Heart left ventricle (tissue), 16 donors: Measurements from ENCODE around the gene CLEC1B. TPM values are rescaled to one million over a fixed set of nuclear protein-coding genes. Genes with fewer than 3 reads are reported as not detected.

Source experiments
- ATAC-seq, 4 donors: fragments of 200-7000 bp; cut with Tn5 transposase; one replicate each; pipeline ENCODE4 v1.9.1; 2020 to 2022; ENCODE audit warnings: moderate library complexity in 4 of 4, mild to moderate bottlenecking in 3 of 4, moderate number of reproducible peaks in 1 of 4
- DNase-seq, 5 donors: peaks; one replicate each; pipeline ENCODE4 v3.0.0-alpha.2; 2020
- H3K27ac ChIP-seq, 12 donors: fragments of 200-600 bp; sonication (generic) in 4 of 12; one replicate each; pipeline versions ENCODE4 v1.5.0 to v1.8.0; 2016 to 2022; ENCODE audit warnings: mild to moderate bottlenecking in 2 of 12
- H3K27me3 ChIP-seq, 9 donors: fragments of 200-600 bp; sonication (generic) in 2 of 9; one replicate each; pipeline versions ENCODE4 v1.5.1 to v1.8.0; 2016 to 2022; ENCODE audit warnings: mild to moderate bottlenecking in 3 of 9
- H3K36me3 ChIP-seq, 9 donors: fragments of 200-600 bp; sonication (generic) in 2 of 9; one replicate each; pipeline versions ENCODE4 v1.5.0 to v1.8.0; 2018 to 2022; ENCODE audit warnings: mild to moderate bottlenecking in 2 of 9
- H3K4me1 ChIP-seq, 12 donors: fragments of 200-600 bp; sonication (generic) in 4 of 12; one replicate each; pipeline versions ENCODE4 v1.5.0 to v1.8.0; 2016 to 2022; ENCODE audit warnings: mild to moderate bottlenecking in 3 of 12
- H3K4me3 ChIP-seq, 12 donors: fragments of 200-600 bp; sonication (generic) in 4 of 12; one replicate each; pipeline versions ENCODE4 v1.5.0 to v1.8.0; 2017 to 2022; ENCODE audit warnings: mild to moderate bottlenecking in 9 of 12, moderate library complexity in 4 of 12
- H3K9me3 ChIP-seq, 12 donors: fragments of 200-600 bp; sonication (generic) in 4 of 12; one replicate each; pipeline versions ENCODE4 v1.5.0 to v1.8.0; 2016 to 2022; ENCODE audit warnings: mild to moderate bottlenecking in 1 of 12
- POLR2A ChIP-seq, 2 donors: fragments of 450-650 bp; IDR thresholded peaks; one replicate each; pipeline ENCODE4 v1.6.1; 2017; ENCODE audit warnings: antibody characterized with exemption in 2 of 2, mild to moderate bottlenecking in 2 of 2, moderate library complexity in 2 of 2
- WGBS, 4 donors: extraction: QIAGEN DNeasy Blood & Tissue Kit in 2 of 4; methylation state at CpG; one replicate each; pipeline versions ENCODE4 v1.1.5 to v1.1.7; 2013 to 2018; 5-methylcytosine and 5-hydroxymethylcytosine counted together
- intact Hi-C, 10 donors: fragments of 100-400 bp; cut with DNase I; formaldehyde crosslinking; loops; one replicate each; pipeline versions ENCODE4 v1.11.1 to v1.14.2; 2022
- polyA plus RNA-seq, 2 donors: library from polyadenylated mRNA; stranded (reverse); fragments of 200-250 nt; gene quantifications; one replicate each; pipeline ENCODE4 v1.2.3, GENCODE V29; 2013
- total RNA-seq, 9 donors: library from RNA; depleted of rRNA in 2 of 9; stranded (reverse); fragments of >200 nt in 2 of 9; fragmentation: NEBNext Ultra II Directional in 3 of 9; extraction: Animal tissue kit (Norgen Biotek cat#: 25700) in 3 of 9; gene quantifications; one replicate each; pipeline versions ENCODE4 v1.1.0 to v1.2.4, GENCODE V29; 2016 to 2023
- TF ChIP-seq, protein P1 (sequence below), 12 donors: fragments of 200-600 bp; sonication (generic) in 4 of 12; IDR thresholded peaks; one replicate each; pipeline versions ENCODE4 v1.5.0 to v1.8.0; 2018 to 2022; ENCODE audit warnings: antibody characterized with exemption in 12 of 12, mild to moderate bottlenecking in 5 of 12
- donor health status: ischemic (EF 13 %, LVEDD 7.1; RV severe dilation, severe dysfunction).
- donor health status: healthy with polysubstance abuse.
- donor health status: DM: no; HTN: yes; CAD: no.
- donor health status: DM: no; HTN: no; CAD: no.
- donor health status: ischemic (EF 25% LVEDD 6.9; RV normal size, moderate dysfunction).
- donor health status: ischemic (EF 25% LVEDD 5.7; RV mildly dilated, moderate dysfunction).
- donor health status: healthy.
- donor health status: DM: yes; HTN: yes; CAD: no.
- donor health status: ischemic (EF 35%, LVEDD 5.7; RV mildly dilated, moderate dysfunction).
- donor health status: nonischemic (EF 11% LVEDD 7.7; RV severe dilation, severe dysfunction).
- donor health status: DM: yes; HTN: yes; CAD: no.
- donor health status: PGD.
- donor health status: ischemic (EF 29% LVEDD 5.4; RV normal size, mild dysfunction).
- donor health status: nonischemic (EF 23%, LVEDD 6.1; RV moderate dilation, normal function).

CLEC1B gene
- total and polyA plus RNA-seq, 11 donors = not detected

DNA sequence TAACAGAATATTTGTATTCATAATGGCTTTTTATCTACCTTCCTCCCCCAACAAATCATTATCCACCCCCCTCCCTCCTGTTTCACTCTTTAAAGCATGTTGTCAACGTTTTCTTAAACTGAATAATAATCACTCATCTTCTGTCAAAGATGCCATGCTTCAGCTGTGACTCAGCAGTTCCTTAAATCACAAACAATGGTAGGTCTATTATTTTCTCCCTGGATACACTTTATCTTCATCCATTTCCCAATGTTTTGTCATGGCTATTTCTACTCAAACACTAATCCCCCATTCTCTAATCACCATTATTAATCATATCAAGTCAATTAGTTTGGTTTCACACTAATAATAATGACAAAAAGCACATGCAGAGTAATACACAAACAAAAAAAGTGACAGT is 18.0 kb upstream of the CLEC1B start:
- DNase-seq = no peak
- Histone ChIP-seq H3K27me3 (no peaks in the 10 kb centered on the region), H3K36me3 (no peaks in the 10 kb centered on the region), H3K4me3 (no peak overlapping the region), H3K4me1 (peaks cover 0 to 10% (median 0%) of the 10 kb centered on the region in 12 donors), H3K9me3 (no peaks in the 10 kb centered on the region), H3K27ac (no peak overlapping the region)
- no peak for TF ChIP-seq POLR2A (IDR thresholded peaks at IDR 0.05)
- TF ChIP-seq, protein P1, sequence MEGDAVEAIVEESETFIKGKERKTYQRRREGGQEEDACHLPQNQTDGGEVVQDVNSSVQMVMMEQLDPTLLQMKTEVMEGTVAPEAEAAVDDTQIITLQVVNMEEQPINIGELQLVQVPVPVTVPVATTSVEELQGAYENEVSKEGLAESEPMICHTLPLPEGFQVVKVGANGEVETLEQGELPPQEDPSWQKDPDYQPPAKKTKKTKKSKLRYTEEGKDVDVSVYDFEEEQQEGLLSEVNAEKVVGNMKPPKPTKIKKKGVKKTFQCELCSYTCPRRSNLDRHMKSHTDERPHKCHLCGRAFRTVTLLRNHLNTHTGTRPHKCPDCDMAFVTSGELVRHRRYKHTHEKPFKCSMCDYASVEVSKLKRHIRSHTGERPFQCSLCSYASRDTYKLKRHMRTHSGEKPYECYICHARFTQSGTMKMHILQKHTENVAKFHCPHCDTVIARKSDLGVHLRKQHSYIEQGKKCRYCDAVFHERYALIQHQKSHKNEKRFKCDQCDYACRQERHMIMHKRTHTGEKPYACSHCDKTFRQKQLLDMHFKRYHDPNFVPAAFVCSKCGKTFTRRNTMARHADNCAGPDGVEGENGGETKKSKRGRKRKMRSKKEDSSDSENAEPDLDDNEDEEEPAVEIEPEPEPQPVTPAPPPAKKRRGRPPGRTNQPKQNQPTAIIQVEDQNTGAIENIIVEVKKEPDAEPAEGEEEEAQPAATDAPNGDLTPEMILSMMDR (IDR thresholded peaks at IDR 0.05) = no peak
- no peak for ATAC-seq
- intact Hi-C loops = no loop called here
- 6 to 9% (median 7%) methylated on average over 1 of the region's 1 CpG for WGBS, 4 donors

DNA sequence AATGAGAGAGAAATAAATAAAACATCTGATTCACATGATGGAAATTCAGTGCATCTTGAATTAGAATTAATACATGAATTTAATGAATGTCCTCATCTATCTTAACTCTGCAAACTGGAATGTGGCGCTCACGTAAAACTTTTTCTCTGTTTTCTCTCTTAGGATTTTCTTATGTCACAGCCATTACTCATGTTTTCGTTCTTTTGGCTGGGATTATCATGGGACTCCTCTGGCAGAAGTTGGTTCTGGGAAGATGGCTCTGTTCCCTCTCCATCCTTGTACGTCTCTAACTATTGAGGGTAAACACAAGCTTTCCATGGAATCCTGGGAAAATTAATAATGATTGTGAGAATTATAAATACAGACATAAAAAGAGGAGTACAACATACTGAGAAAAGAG is 16.5 kb upstream of the CLEC1B start:
- no peak for ATAC-seq
- intact Hi-C loops = no loop called here
- DNase-seq = no peak
- TF ChIP-seq, protein P1 (IDR thresholded peaks at IDR 0.05) = no peak
- no peak for TF ChIP-seq POLR2A (IDR thresholded peaks at IDR 0.05)
- Histone ChIP-seq H3K27ac (no peak overlapping the region), H3K4me3 (no peak overlapping the region), H3K4me1 (peaks cover 0 to 10% (median 0%) of the 10 kb centered on the region in 12 donors), H3K36me3 (no peaks in the 10 kb centered on the region), H3K27me3 (no peaks in the 10 kb centered on the region), H3K9me3 (no peaks in the 10 kb centered on the region)
- 78 to 87% (median 81%) methylated on average over 4 of the region's 4 CpGs for WGBS, 4 donors

DNA sequence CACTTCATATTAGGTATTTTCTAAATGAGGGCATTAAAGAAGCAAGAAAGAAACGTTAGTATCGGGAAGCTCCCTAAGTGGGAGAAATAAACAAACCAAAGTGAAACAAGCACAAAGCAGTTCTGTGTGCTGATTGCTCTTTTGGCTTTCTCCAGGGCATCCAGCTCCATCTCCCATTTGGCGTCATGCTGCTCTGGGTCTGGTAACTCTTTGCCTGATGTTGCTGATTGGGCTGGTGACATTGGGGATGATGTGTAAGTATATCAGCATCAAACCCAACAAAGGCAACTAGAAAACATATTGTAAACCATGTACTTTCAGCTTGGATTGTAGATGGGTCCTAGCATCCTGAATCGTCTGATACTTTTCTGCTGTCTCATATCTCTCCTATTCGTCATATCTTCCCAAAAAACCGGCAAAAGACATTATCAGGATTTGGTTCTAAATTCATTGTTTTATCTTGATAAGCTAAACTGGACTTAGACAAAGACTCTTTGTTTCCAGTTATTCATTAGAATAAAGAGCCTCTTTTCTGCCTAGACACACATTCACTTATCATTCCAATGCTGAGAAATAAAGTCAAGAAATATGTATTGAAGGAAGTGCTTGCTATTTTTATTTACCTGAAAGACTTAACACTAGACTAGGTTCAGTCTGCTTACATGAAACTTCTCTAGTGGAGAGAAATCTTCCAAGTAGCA is 13.9 kb upstream of the CLEC1B start:
- peaks cover 0 to 4% (median 0%) of the 10 kb centered on the region in 12 donors for H3K4me1 ChIP-seq
- intact Hi-C loops = loop anchor here in 1 of 10 donors (5.0 kb wide), 1 partner anchor 130 kb away; no protein-coding TSS in a partner anchor
- WGBS, 4 donors = 69 to 79% (median 74%) methylated on average over 6 of the region's 6 CpGs
- ATAC-seq (no peak), DNase-seq (no peak)
- peaks cover 0 to 6% (median 0%) of the 10 kb centered on the region in 9 donors for H3K27me3 ChIP-seq
- H3K4me3 ChIP-seq = no peak overlapping the region
- no peaks in the 10 kb centered on the region for H3K36me3 ChIP-seq
- H3K9me3 ChIP-seq = no peaks in the 10 kb centered on the region
- TF ChIP-seq, protein P1 (IDR thresholded peaks at IDR 0.05) = no peak
- TF ChIP-seq POLR2A (IDR thresholded peaks at IDR 0.05) = no peak
- H3K27ac ChIP-seq = no peak overlapping the region

DNA sequence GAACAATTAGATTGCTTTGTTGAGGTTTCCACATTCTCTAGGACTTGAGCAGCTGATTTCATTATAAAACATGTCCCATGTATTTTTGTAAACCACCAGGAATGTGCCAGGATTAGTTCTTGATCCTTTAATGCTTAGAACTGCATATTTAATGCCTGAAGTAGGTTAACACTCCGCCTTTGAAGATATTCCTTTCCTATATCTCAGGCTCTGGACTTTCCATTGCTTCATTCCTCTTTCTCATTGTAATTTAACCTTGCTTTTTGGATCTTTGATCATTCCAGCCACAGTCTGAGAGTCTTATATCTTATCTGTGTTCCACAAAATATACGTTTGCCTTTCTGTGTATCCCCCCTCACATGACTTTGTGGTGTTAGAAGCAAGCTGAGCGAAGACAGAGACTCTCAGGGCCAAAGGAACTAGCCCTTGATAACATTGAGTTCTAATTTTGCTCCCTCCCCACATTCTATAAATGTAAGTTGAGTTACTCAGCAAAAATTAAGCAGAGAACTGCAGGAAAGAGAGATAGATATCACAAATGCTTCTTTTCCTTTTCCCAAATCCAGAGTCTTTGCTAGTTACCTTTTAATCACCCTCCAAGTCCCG is 2.4 kb upstream of the CLEC1B start:
- 40 to 57% (median 54%) methylated on average over 4 of the region's 4 CpGs for WGBS, 4 donors
- no peak for DNase-seq
- Histone ChIP-seq H3K36me3 (no peaks in the 10 kb centered on the region), H3K4me1 (no peaks in the 10 kb centered on the region), H3K4me3 (no peak overlapping the region), H3K27ac (no peak overlapping the region), H3K27me3 (no peaks in the 10 kb centered on the region), H3K9me3 (no peaks in the 10 kb centered on the region)
- TF ChIP-seq POLR2A (IDR thresholded peaks at IDR 0.05) = no peak
- TF ChIP-seq, protein P1 (IDR thresholded peaks at IDR 0.05) = no peak
- no peak for ATAC-seq
- intact Hi-C loops = no loop called here
